HG03066 (cell line): Measurements from ENCODE around the gene GASK1A.
"Not testable (repeated sequence)": the region's sequence is repeated elsewhere in the genome, so short reads cannot be mapped to it uniquely, and the experiment has no call there.

Experiments
- ATAC-seq: cut with Tn5 transposase; IDR thresholded peaks from one replicate; pipeline ENCODE4 v1.9.1; 2021; ENCODE audit warnings: low read depth; ENCODE audit not compliant: unreplicated experiment

Gene GASK1A

GRCh38 chr3:43030162-43030935, 51.2 kb downstream of the GASK1A start:
- ATAC-seq, result no peak

GRCh38 chr3:43031485-43031884, 52.4 kb downstream of the GASK1A start:
- no peak for ATAC-seq

- no peak for ATAC-seq
Measured at GRCh38 chr3:43031889-43032545, 52.9 kb downstream of the GASK1A start.

- no peak for ATAC-seq
Measured at GRCh38 chr3:43032646-43033628, 53.8 kb downstream of the GASK1A start.

GRCh38 chr3:43034200-43034599, 55.1 kb downstream of the GASK1A start:
- ATAC-seq, result no peak

- no peak for ATAC-seq
Measured at GRCh38 chr3:43034911-43035310, 55.8 kb downstream of the GASK1A start.

GRCh38 chr3:43035801-43036365, 56.8 kb downstream of the GASK1A start:
- no peak for ATAC-seq

- ATAC-seq, result no peak
Measured at GRCh38 chr3:43036621-43037423, 57.7 kb downstream of the GASK1A start.

- no peak for ATAC-seq
Measured at GRCh38 chr3:43038010-43038409, 58.9 kb downstream of the GASK1A start.

GRCh38 chr3:43041517-43041916, 62.4 kb downstream of the GASK1A start:
- no peak for ATAC-seq

- ATAC-seq, result no peak
Measured at GRCh38 chr3:43043071-43043766, 64.1 kb downstream of the GASK1A start.

- ATAC-seq, result no peak
Measured at GRCh38 chr3:43043793-43044192, 64.7 kb downstream of the GASK1A start.

- ATAC-seq, result not testable (repeated sequence)
Measured at GRCh38 chr3:43045079-43045478, 66.0 kb downstream of the GASK1A start.

- no peak for ATAC-seq
Measured at GRCh38 chr3:43046583-43046982, 67.5 kb downstream of the GASK1A start.

GRCh38 chr3:43048470-43048869, 69.4 kb downstream of the GASK1A start:
- ATAC-seq, result no peak

- ATAC-seq, result no peak
Measured at GRCh38 chr3:43053291-43053690, 74.2 kb downstream of the GASK1A start.

GRCh38 chr3:43054754-43055153, 75.6 kb downstream of the GASK1A start:
- no peak for ATAC-seq

GRCh38 chr3:43055393-43055792, 76.3 kb downstream of the GASK1A start:
- no peak for ATAC-seq
